Measurements from ENCODE around the gene MGMT. TPM values are rescaled to one million over a fixed set of nuclear protein-coding genes. Genes with fewer than 3 reads are reported as not detected.

MGMT gene
- total RNA-seq, 2 experiments from 2014 or later: 9.0 to 9.6 TPM

DNA sequence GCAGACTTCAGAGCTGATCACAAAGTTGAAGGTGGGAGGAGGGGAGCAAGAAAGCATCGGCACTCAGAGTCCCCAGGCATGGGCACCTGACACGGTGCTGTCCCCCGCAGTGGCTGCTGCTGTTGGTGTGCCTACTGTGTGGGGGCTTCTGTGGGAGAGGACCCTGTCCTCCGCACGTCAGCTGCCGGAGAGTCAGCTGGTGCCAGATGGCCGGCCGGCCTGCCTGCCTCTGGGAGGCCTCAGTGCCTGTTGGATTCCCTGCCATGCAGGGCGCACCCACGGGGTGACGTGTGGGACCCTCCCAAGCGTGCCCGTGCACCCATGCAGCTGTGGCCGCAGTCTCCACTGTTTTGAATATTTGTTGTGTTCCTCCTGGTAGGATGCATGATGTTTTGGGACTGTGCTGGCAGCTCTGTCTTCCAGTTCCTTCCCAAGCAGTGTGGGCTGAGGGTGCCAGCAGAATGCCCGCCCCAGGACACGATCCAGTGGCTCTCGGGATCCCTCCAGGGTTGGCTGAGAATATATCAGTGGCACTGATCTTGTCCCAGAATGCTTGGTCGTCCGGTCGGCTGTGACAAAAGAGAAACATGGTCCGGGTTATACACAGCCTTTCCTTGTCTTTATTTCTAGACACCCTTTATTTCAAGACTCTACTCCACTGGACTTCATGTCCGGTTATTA lies 185.6 kb downstream of the MGMT start:
- no peak for ATAC-seq (ENCODE audit: poor library complexity)
- H3K36me3 ChIP-seq (ENCODE audit: insufficient read depth, low read length): no peaks in the 10 kb centered on the region
- H3K27ac Mint-ChIP-seq: no peak overlapping the region
- no peak overlapping the region for H3K27ac ChIP-seq (ENCODE audit: low read depth in 1 of 2, low read length in 2 of 2)
- CTCF ChIA-PET: no interaction called here
- intact Hi-C loops (cut with DNase I, micrococcal nuclease): no loop called here
- no peaks in the 10 kb centered on the region for H3K27me3 Mint-ChIP-seq
- peaks cover 46% of the 10 kb centered on the region for H3K36me3 Mint-ChIP-seq (ENCODE audit: low read depth)
- POLR2A ChIA-PET: no interaction called here
- no peak overlapping the region for H3K4me3 ChIP-seq (ENCODE audit: low read length)
- TF ChIP-seq, protein P1, sequence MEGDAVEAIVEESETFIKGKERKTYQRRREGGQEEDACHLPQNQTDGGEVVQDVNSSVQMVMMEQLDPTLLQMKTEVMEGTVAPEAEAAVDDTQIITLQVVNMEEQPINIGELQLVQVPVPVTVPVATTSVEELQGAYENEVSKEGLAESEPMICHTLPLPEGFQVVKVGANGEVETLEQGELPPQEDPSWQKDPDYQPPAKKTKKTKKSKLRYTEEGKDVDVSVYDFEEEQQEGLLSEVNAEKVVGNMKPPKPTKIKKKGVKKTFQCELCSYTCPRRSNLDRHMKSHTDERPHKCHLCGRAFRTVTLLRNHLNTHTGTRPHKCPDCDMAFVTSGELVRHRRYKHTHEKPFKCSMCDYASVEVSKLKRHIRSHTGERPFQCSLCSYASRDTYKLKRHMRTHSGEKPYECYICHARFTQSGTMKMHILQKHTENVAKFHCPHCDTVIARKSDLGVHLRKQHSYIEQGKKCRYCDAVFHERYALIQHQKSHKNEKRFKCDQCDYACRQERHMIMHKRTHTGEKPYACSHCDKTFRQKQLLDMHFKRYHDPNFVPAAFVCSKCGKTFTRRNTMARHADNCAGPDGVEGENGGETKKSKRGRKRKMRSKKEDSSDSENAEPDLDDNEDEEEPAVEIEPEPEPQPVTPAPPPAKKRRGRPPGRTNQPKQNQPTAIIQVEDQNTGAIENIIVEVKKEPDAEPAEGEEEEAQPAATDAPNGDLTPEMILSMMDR (IDR thresholded peaks at IDR 0.05): no peak
- H3K4me1 Mint-ChIP-seq (ENCODE audit: low read depth): no peaks in the 10 kb centered on the region
- H3K4me3 Mint-ChIP-seq: no peak overlapping the region
- no peaks in the 10 kb centered on the region for H3K9me3 Mint-ChIP-seq
- DNase-seq: no peak
- peaks cover 0 to 12% of the 10 kb centered on the region in 2 experiments for H3K9me3 ChIP-seq (ENCODE audit: control insufficient read depth in 1 of 2, insufficient read depth in 1 of 2, low read length in 2 of 2)
- no peaks in the 10 kb centered on the region for H3K4me1 ChIP-seq (ENCODE audit: insufficient read depth, low read length)
- no peaks in the 10 kb centered on the region for H3K27me3 ChIP-seq (ENCODE audit: control insufficient read depth in 1 of 2, insufficient read depth in 2 of 2, low read length in 2 of 2)

DNA sequence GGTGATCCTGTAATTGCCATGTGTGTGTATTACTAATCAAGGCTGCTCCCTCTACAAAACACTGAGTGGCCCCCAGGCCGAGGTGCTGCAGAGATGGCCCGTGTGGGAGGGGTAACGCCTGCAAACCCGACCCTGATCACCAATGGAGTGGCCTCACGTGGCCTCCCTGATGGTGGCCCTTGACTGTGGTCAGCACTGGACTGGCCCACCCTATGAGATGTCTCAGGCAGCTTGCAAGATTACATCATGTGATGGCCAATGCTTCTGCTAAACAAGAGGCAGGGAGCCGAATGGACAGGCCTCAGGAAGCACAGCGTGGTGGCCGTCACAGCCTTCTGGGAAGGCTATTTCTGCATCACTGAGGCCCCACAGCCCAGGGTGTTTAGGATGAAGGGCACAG lies 186.4 kb downstream of the MGMT start:
- H3K27me3 Mint-ChIP-seq: no peaks in the 10 kb centered on the region
- Histone ChIP-seq H3K4me3 (ENCODE audit: low read length) (no peak overlapping the region), H3K4me1 (ENCODE audit: insufficient read depth, low read length) (no peaks in the 10 kb centered on the region), H3K27me3 (ENCODE audit: control insufficient read depth in 1 of 2, insufficient read depth in 2 of 2, low read length in 2 of 2) (no peaks in the 10 kb centered on the region), H3K27ac (ENCODE audit: low read depth in 1 of 2, low read length in 2 of 2) (no peak overlapping the region), H3K36me3 (ENCODE audit: insufficient read depth, low read length) (no peaks in the 10 kb centered on the region), H3K9me3 (ENCODE audit: control insufficient read depth in 1 of 2, insufficient read depth in 1 of 2, low read length in 2 of 2) (peaks cover 0 to 12% of the 10 kb centered on the region in 2 experiments)
- CTCF ChIA-PET: no interaction called here
- H3K36me3 Mint-ChIP-seq (ENCODE audit: low read depth): peaks cover 49% of the 10 kb centered on the region
- no peaks in the 10 kb centered on the region for H3K4me1 Mint-ChIP-seq (ENCODE audit: low read depth)
- ATAC-seq (ENCODE audit: poor library complexity) (no peak), DNase-seq (no peak)
- H3K9me3 Mint-ChIP-seq: no peaks in the 10 kb centered on the region
- TF ChIP-seq, protein P1 (IDR thresholded peaks at IDR 0.05): no peak
- intact Hi-C loops (cut with DNase I, micrococcal nuclease): no loop called here
- no peak overlapping the region for H3K27ac Mint-ChIP-seq
- POLR2A ChIA-PET: no interaction called here
- H3K4me3 Mint-ChIP-seq: no peak overlapping the region

DNA sequence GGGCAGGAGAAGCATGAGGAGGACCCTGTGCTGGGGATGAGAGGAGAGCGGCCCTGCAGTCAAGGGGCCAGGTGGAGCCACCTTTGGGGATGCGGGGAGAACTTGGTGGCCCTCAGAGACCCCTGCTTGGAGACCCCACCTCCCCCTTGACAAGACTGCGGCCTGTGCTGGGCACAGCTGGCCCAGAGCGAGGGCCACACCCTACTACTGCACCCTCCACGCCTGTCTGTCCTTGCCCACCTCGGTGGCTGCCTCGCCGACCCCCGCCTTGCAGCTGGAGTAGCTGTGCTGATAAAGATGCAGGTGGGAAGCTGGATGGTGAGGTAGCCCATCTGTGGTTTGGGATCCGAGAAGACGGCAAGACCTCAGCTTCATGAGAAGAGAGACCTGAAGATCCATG lies 186.8 kb downstream of the MGMT start:
- no peak overlapping the region for H3K4me3 Mint-ChIP-seq
- no peaks in the 10 kb centered on the region for H3K36me3 ChIP-seq (ENCODE audit: insufficient read depth, low read length)
- no peaks in the 10 kb centered on the region for H3K27me3 ChIP-seq (ENCODE audit: control insufficient read depth in 1 of 2, insufficient read depth in 2 of 2, low read length in 2 of 2)
- H3K4me1 Mint-ChIP-seq (ENCODE audit: low read depth): no peaks in the 10 kb centered on the region
- H3K4me1 ChIP-seq (ENCODE audit: insufficient read depth, low read length): no peaks in the 10 kb centered on the region
- no peak overlapping the region for H3K27ac ChIP-seq (ENCODE audit: low read depth in 1 of 2, low read length in 2 of 2)
- H3K27ac Mint-ChIP-seq: no peak overlapping the region
- TF ChIP-seq, protein P1 (IDR thresholded peaks at IDR 0.05): no peak
- no peak for ATAC-seq (ENCODE audit: poor library complexity)
- no peak overlapping the region for H3K4me3 ChIP-seq (ENCODE audit: low read length)
- H3K36me3 Mint-ChIP-seq (ENCODE audit: low read depth): peaks cover 52% of the 10 kb centered on the region
- ChIA-PET CTCF (no interaction called here), POLR2A (no interaction called here)
- no peaks in the 10 kb centered on the region for H3K27me3 Mint-ChIP-seq
- H3K9me3 ChIP-seq (ENCODE audit: control insufficient read depth in 1 of 2, insufficient read depth in 1 of 2, low read length in 2 of 2): peaks cover 0 to 12% of the 10 kb centered on the region in 2 experiments
- DNase-seq: no peak
- H3K9me3 Mint-ChIP-seq: no peaks in the 10 kb centered on the region
- intact Hi-C loops (cut with DNase I, micrococcal nuclease): no loop called here
